Stimulated activated CD4-positive, alpha-beta T cell treated with anti-CD3 and anti-CD28 coated beads, TNF-alpha, amount 100 ng/mL, for 1 hour (primary cell): ENCODE measurements around the gene WBP2NL.
"Not testable (repeated sequence)": the region's sequence is repeated elsewhere in the genome, so short reads cannot be mapped to it uniquely, and the experiment has no call there.

Experiments used
- DNase-seq, 3 donors: peaks; one replicate each; pipeline ENCODE4 v3.0.0-alpha.2; 2020; ENCODE audit warnings: low read depth in 3 of 3, low spot score in 1 of 3

Gene WBP2NL

DNA sequence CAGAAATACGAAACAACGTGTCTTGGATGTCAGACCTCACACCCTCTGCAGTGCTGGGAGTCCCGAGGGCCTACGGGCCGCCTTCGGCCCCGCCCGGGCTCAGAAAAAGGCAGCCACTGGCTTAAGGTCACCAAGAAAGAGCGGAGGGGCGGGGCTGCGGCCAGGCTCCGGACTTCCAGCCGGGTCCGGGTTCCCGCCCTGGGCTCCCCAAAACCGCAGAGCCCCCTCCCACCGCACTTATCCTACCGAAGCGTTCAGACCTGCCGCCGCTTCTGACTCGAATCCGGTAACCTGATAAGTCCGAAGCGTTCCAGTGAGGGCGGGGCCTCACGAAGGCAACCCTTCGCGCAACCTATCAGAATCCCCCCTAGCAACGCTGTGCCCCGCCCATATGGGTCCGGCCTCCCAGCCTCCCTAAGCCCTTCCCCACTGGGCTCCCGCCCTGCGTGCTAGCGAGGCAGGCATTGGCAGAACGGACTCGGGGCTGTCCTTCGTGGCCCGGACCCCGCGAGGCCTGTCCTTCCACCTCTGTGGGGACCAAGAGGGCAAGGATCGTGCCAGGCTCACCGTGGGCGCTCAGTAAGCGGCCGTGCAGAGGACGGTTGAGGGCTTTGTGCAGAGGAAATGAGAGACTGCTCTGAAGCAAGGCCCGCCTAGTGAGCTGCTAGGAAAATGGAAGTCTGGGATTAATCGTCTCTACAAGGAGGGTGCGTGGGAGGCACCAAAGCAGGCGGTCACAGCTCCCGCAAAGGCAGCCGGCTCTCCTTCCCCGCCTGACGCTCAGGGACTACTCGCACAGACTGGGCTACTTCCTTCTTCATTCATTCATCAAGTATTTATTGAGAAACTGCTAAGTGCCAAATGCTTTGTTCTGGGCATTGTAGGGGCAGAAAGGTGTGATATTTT is 72.2 kb downstream of the WBP2NL start, which contains the start of gene NAGA:
Gene NAGA, minus strand, starts transcription at position 296 of the 906 bp plus-strand sequence. CDS start 515 bp downstream, outside the sequence.
- DNase-seq = peak; percentile 69 to 79 (median 70)

DNA sequence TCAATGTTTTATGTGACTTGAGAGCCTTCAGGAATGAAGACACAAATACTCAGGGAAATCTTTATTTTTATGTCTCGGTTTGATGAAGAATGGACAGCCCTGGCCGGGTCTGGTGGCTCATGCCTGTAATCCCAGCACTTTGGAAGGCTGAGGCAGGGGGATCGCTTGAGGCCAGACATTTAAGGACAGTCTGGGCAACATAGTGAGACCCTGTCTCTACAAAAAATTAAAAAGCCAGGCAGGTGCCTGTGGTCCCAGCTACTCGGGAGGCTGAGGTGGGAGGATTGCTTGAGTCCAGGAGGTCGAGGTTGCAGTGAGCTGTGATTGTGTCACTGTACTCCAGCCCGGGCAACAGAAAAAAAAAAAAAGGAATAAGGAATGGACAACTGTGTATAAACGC is 72.9 kb downstream of the WBP2NL start:
- not testable (repeated sequence) for DNase-seq

DNA sequence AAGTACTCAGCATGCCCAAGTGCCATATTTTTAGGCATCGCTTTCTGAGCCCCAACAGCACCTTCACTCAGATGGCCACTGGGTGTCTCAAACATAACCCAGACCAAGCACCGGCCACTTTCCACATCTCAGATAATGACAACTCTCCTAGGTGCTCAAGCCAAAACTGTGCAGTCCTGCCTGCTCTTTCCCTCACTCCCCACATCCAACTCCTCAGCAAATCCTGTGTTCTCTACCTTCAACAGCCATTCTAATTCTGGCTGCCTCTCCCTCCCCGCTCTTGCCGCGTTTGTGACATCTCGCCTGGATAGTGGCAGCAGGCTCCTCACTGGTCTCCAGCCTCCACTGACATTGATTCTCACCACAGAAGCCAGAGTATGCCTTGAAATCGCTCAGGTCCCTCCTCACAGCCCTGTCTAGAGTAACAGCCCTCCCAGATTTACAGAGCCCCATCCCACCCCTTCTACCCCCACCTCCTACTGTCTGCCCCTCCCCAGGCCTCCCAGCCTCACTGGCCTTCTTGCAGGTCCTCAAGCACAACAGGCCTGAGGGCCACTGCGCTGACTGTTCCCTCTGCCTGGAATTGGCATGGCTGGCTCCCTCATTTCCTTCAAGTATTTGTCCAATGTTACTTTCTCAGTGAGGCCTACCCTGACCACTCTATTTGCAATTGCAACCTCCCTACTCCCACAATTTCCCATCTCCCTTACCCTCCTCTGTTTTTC is 74.2 kb downstream of the WBP2NL start:
- DNase-seq = no peak

DNA sequence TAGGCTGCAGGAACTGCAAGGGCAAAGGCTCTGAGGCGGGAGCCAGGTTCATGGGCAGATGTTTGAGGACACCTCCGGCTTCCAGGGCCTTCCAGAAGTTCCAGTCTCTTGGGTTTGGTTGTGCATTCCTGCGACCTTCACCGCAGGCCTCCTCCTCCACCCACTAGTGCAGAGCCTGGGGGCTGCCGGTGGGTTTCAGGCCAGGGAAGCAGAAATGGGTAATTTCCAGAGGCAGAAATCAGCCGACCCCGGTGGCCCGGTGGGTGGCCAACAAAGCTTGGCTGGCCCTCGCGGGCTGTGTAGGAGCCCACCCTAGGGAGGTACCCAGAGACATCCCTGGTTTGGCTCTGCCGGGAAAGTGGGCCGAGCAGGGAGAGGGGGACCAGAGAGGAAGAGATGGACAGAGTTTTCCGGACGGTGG is 75.0 kb downstream of the WBP2NL start:
- DNase-seq = no peak

DNA sequence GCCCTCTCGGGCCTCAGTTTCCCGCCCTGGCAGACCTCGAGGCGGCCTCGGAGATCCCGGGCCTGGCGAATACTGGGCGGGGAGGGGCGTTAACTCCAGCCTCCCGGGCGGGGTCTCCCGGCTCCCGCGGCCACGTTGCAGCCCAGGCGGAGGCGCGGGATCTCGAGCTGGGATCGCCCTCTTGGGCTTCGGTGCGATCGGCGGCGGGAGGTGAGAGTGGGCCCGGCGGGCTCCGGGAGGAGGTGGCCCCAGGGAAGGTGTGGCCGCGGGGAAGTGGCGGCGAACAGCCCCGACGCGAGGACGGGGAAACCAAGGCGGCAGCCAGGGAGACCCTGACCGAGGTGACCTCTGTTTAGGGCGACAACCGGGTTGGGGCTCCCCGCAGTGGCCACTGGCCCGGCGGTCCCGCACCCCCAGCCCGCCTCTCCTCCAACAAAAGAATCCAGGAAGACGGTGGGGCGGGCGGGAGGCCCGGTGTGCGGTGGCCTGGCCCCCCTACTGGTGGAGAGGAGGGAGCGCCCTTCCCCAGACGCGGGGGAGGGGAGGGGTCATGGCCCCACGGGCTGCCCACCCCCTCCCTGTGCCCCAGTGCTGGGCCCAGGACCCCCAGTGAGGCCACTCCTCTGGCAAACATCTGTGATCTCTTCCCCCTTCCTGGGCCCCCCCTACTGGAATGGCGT is 75.7 kb downstream of the WBP2NL start, which contains the start of gene PHETA2:
Gene PHETA2, plus strand, starts transcription at position 117 of the 680 bp plus-strand sequence. CDS start 3,046 bp downstream, outside the sequence.
- DNase-seq = peak in 1 of 3 donors; percentile 35

DNA sequence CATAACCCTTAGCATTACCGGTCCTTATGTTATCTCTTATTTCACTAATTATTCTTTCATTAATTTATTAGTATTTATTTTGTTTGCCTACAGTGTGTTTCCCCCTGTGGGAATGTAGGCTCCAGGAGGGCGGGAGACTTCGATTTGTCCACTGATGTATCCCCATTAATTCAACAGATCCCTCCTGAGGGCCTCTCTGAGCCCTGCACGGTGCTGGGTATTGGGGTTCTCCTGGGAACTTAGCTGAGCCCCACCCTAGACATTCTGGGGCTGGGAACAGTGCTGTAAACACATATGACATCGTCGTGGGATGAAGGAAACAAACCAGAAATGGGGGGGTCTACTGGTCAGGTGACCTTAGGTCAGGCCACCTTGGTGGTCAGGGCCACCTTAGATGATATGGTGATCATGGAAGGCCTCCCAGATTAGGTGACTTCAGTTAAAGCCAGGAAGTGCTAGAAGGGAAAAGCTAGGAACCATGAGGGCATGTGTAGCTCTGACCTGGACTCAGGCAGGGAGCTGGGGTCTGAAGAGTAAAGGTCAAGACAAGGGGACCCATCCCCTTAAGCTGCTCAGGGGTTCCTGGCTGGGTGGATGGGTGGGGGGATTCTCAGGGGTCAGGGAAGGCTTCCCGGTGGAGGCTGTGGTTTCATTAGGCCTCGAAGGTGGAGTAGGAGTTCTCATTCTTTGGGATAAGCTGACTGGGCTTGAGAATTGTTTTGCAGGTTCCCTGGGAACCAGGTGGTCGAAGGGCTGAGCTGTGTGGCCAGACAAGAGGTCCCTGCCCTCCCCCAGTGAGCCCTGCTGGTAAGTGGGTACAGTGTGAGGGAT is 76.5 kb downstream of the WBP2NL start:
- no peak for DNase-seq

DNA sequence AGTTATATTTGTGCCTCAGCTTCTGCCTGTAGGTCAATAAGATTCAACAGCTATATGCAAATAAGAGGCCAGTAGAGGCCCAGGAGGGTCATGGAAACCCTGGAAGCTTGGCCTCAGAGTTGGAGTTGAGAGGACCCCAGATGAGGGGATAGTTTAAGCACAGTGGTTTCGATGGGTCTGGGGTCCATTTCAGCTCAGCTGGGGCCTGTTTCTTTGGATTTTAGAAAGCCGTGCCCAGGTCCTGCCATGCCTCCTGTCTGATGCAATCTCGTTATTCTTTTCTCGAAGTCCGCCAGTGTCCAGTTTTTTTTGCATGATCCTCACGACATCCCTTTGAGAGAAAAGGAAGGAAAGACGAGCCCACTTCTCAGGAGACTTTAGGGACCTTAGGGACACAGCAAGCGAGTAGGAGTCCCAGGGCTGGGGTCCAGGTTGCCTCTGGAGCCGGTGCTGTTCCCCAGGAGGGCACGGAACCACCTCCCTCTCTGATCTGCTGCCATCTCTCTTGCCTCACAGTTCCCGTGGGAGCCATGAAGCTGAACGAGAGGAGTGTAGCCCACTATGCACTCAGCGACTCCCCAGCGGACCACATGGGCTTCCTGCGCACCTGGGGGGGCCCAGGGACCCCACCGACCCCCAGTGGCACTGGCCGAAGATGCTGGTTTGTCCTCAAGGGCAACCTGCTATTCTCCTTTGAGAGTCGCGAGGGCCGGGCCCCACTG is 78.3 kb downstream of the WBP2NL start:
- no peak for DNase-seq

DNA sequence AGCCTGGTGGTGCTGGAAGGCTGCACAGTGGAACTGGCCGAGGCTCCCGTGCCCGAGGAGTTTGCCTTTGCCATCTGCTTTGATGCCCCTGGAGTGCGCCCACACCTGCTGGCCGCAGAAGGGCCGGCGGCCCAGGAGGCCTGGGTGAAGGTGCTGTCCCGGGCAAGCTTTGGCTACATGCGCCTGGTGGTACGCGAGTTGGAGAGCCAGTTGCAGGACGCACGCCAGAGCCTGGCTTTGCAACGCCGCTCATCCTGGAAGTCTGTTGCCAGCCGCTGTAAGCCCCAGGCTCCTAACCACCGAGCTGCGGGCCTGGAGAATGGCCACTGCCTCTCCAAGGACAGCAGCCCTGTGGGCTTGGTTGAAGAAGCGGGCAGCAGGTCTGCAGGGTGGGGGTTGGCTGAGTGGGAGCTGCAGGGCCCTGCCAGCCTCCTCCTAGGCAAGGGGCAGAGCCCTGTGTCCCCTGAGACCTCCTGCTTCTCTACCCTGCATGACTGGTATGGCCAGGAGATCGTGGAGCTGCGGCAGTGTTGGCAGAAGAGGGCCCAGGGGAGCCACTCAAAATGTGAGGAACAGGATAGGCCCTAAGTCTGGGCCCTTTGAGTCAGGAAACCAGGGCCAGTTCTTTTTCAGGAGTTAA is 79.0 kb downstream of the WBP2NL start:
- DNase-seq = no peak
